ENCODE results near the gene MDFIC2. TPM values are rescaled to one million over a fixed set of nuclear protein-coding genes. Genes with fewer than 3 reads are reported as not detected.

Gene MDFIC2
- total and polyA plus RNA-seq, 2 experiments from 2014 or later: not detected

- TF ChIP-seq REST (IDR thresholded peaks at IDR 0.05; ENCODE audit: unreplicated experiment): no peak
- TF ChIP-seq EZH2phosphoT487 (IDR thresholded peaks at IDR 0.05; ENCODE audit: unreplicated experiment): no peak
Observed at GRCh38 chr3:70149714-70150400, 162.6 kb downstream of the MDFIC2 start (continued).
